SK-N-SH (cell line): Measurements from ENCODE around the gene CAD.

ENCODE experiments used
- EP300 ChIP-seq, 2 experiments: IDR thresholded peaks; 2 replicates each; pipeline versions ENCODE4 v1.4.0 to v1.6.1; 2012; ENCODE audit warnings: borderline replicate concordance in 1 of 2, low read depth in 1 of 2, low read length in 1 of 2
- RXRA ChIP-seq: IDR thresholded peaks from 2 replicates; pipeline ENCODE4 v1.4.0; 2012; ENCODE audit warnings: low read depth, mild to moderate bottlenecking, borderline replicate concordance
- SMC3 ChIP-seq: IDR thresholded peaks from 2 replicates; pipeline ENCODE4 v1.6.1; 2012; ENCODE audit warnings: low read depth, low read length, improper control_type of control experiment
- TF ChIP-seq, protein P1 (sequence below): IDR thresholded peaks from 2 replicates; pipeline ENCODE4 v1.4.0; 2012; ENCODE audit warnings: low read depth
- TF ChIP-seq, protein P2 (sequence below): fragments of 200-600 bp; sonication (generic); IDR thresholded peaks from 2 replicates; pipeline ENCODE4 v1.6.1; 2017; ENCODE audit warnings: antibody characterized with exemption, mild to moderate bottlenecking, moderate library complexity

DNA sequence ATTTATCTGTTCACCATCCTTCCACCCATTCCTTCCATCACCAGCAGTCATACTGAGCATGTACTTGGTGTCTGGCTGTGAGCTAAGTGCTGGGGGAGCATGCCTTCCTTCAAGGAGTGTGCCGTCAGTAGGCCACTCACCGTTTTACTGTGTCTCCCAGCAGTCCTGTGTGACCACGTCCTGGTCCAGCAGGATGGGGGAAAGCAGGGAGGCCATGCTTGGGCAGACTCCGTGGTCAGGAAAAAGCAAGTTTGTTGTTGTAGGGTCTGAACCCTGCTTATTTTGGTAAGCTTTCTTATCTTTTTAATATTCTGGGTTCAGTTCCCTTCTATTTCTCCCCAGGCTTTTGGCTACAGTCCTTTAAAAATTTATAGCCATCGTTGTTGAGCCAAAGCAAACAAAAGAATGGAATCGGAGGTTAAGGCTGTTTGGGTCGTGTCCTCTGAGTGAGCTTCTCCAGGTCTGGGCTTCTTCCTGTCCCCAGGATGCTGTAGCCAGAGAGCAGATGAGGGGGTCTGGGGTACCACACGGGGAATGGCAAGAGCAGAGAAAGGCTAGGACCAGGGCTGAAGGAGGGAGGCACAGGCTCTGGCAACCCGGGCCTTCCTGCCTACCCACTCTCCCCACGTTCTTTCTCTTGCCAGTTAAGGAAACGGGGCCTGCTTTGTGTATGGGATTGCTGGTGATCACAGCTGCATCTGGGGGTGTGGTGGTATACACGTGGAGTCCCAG lies 32.2 kb downstream of the CAD start:
- TF ChIP-seq, protein P1, sequence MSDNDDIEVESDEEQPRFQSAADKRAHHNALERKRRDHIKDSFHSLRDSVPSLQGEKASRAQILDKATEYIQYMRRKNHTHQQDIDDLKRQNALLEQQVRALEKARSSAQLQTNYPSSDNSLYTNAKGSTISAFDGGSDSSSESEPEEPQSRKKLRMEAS = no peak
- no peak for TF ChIP-seq RXRA
- no peak for TF ChIP-seq SMC3
- TF ChIP-seq, protein P2, sequence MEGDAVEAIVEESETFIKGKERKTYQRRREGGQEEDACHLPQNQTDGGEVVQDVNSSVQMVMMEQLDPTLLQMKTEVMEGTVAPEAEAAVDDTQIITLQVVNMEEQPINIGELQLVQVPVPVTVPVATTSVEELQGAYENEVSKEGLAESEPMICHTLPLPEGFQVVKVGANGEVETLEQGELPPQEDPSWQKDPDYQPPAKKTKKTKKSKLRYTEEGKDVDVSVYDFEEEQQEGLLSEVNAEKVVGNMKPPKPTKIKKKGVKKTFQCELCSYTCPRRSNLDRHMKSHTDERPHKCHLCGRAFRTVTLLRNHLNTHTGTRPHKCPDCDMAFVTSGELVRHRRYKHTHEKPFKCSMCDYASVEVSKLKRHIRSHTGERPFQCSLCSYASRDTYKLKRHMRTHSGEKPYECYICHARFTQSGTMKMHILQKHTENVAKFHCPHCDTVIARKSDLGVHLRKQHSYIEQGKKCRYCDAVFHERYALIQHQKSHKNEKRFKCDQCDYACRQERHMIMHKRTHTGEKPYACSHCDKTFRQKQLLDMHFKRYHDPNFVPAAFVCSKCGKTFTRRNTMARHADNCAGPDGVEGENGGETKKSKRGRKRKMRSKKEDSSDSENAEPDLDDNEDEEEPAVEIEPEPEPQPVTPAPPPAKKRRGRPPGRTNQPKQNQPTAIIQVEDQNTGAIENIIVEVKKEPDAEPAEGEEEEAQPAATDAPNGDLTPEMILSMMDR = no peak
- no peak for TF ChIP-seq EP300 (IDR thresholded peaks at IDR 0.05; ENCODE audit: borderline replicate concordance in 1 of 2, low read depth in 1 of 2, low read length in 1 of 2)
